HL-60/S4 treated with retinoic acid at 250 ng/mL for 4 days and 3 days (cell line): ENCODE results near the gene NTF4.
"Not testable (repeated sequence)": the region's sequence is repeated elsewhere in the genome, so short reads cannot be mapped to it uniquely, and the experiment has no call there.

Experiments
- in situ Hi-C: fragments of 300-500 bp; cut with MboI; formaldehyde crosslinking; loops from 2 replicates; pipeline ENCODE4 v1.7.0; 2022; ENCODE audit warnings: low sequenced_read_pairs

Gene NTF4

GRCh38 chr19:49058562-49058961, 6.1 kb downstream of the NTF4 start:
- in situ Hi-C loops, result no loop called here

GRCh38 chr19:49057636-49058234, 6.9 kb downstream of the NTF4 start, which contains the start of gene CGB7:
Gene CGB7, minus strand, starts transcription at chr19:49057749. Its CDS starts 2,374 bp downstream, at chr19:49055375.
- in situ Hi-C loops, result no loop called here

- in situ Hi-C loops, result not testable (repeated sequence)
Measured at GRCh38 chr19:49056902-49057596, 7.6 kb downstream of the NTF4 start.

GRCh38 chr19:49056101-49056901, 8.3 kb downstream of the NTF4 start:
- in situ Hi-C loops, result no loop called here

- in situ Hi-C loops, result not testable (repeated sequence)
Measured at GRCh38 chr19:49050376-49051033, 14.1 kb downstream of the NTF4 start.

- in situ Hi-C loops, result not testable (repeated sequence)
Measured at GRCh38 chr19:49049834-49050233, 14.8 kb downstream of the NTF4 start.

- in situ Hi-C loops, result not testable (repeated sequence)
Measured at GRCh38 chr19:49049011-49049410, 15.6 kb downstream of the NTF4 start, which contains the start of gene CGB8. Gene CGB8, minus strand, starts transcription at chr19:49049111. Its CDS starts 372 bp downstream, at chr19:49048739.

GRCh38 chr19:49043548-49043947, 21.1 kb downstream of the NTF4 start, which contains the start of gene CGB5:
Gene CGB5, plus strand, starts transcription at chr19:49043848. Its CDS starts 362 bp downstream, at chr19:49044210.
- in situ Hi-C loops, result not testable (repeated sequence)

- in situ Hi-C loops, result not testable (repeated sequence)
Measured at GRCh38 chr19:49042666-49043065, 22.0 kb downstream of the NTF4 start.

GRCh38 chr19:49042177-49042576, 22.4 kb downstream of the NTF4 start:
- in situ Hi-C loops, result no loop called here

GRCh38 chr19:49039736-49040135, 24.9 kb downstream of the NTF4 start:
- in situ Hi-C loops, result not testable (repeated sequence)

GRCh38 chr19:49038557-49039276, 25.9 kb downstream of the NTF4 start:
- in situ Hi-C loops, result not testable (repeated sequence)

- in situ Hi-C loops, result not testable (repeated sequence)
Measured at GRCh38 chr19:49038111-49038510, 26.5 kb downstream of the NTF4 start.

GRCh38 chr19:49036815-49037214, 27.8 kb downstream of the NTF4 start, which contains the start of gene CGB1:
Gene CGB1, minus strand, starts transcription at chr19:49036895. Its CDS starts 184 bp downstream, at chr19:49036711.
- in situ Hi-C loops, result not testable (repeated sequence)

GRCh38 chr19:49031642-49032301, 32.8 kb downstream of the NTF4 start, which contains the start of gene CGB2:
Gene CGB2, plus strand, starts transcription at chr19:49031890. Its CDS starts 206 bp downstream, at chr19:49032096.
- in situ Hi-C loops, result not testable (repeated sequence)

- in situ Hi-C loops, result not testable (repeated sequence)
Measured at GRCh38 chr19:49030323-49030722, 34.3 kb downstream of the NTF4 start.

GRCh38 chr19:49029749-49030148, 34.9 kb downstream of the NTF4 start:
- in situ Hi-C loops, result not testable (repeated sequence)

GRCh38 chr19:49028686-49029085, 35.9 kb downstream of the NTF4 start:
- in situ Hi-C loops, result not testable (repeated sequence)

- in situ Hi-C loops, result not testable (repeated sequence)
Measured at GRCh38 chr19:49025599-49025998, 39.0 kb downstream of the NTF4 start.
